Right atrium auricular region (tissue), 2 donors: ENCODE measurements around the gene PLCG1. TPM values are rescaled to one million over a fixed set of nuclear protein-coding genes. Genes with fewer than 3 reads are reported as not detected.

Experiments
- DNase-seq: peaks from one replicate; pipeline ENCODE4 v3.0.0-alpha.2; 2019; ENCODE audit warnings: low spot score
- H3K27ac ChIP-seq, 2 donors: fragments of 200-600 bp; sonication (generic); 1 replicate in 1 of 2; 2 replicates in 1 of 2; pipeline ENCODE4 v1.5.1; 2016 to 2019
- H3K27me3 ChIP-seq, 2 donors: fragments of 200-600 bp; sonication (generic); one replicate each; pipeline versions ENCODE4 v1.5.1 to v1.6.0; 2017 to 2019
- H3K36me3 ChIP-seq: fragments of 200-600 bp; sonication (generic); one replicate; pipeline ENCODE4 v1.5.1; 2016
- H3K4me1 ChIP-seq, 2 donors: fragments of 200-600 bp; sonication (generic); one replicate each; pipeline versions ENCODE4 v1.5.1 to v1.6.0; 2017 to 2019
- H3K4me3 ChIP-seq, 2 donors: fragments of 200-600 bp; sonication (generic); 1 replicate in 1 of 2; 2 replicates in 1 of 2; pipeline ENCODE4 v1.5.1; 2017 to 2019; ENCODE audit warnings: mild to moderate bottlenecking in 1 of 2, moderate library complexity in 1 of 2
- H3K9me3 ChIP-seq, 2 donors: fragments of 200-600 bp; sonication (generic); one replicate each; pipeline ENCODE4 v1.5.1; 2019
- CTCF ChIP-seq, 2 donors: fragments of 200-600 bp; sonication (generic); IDR thresholded peaks; one replicate each; pipeline ENCODE4 v1.5.1; 2019; ENCODE audit warnings: antibody characterized with exemption in 2 of 2
- total RNA-seq, 2 donors: library from RNA; depleted of rRNA; stranded (reverse); fragments of >200 nt; gene quantifications; one replicate each; pipeline ENCODE4 v1.1.0, GENCODE V29; 2016

Gene PLCG1
- total RNA-seq, 2 donors from 2014 or later, result 24.1 to 59.5 TPM

GRCh38 chr20:41214666-41215065 is 77.3 kb downstream of the PLCG1 start:
- Histone ChIP-seq H3K4me1 (peaks cover 0 to 13% of the 10 kb centered on the region in 2 donors), H3K36me3 (no peaks in the 10 kb centered on the region), H3K27me3 (no peaks in the 10 kb centered on the region), H3K27ac (no peak overlapping the region), H3K9me3 (no peaks in the 10 kb centered on the region), H3K4me3 (no peak overlapping the region)
- DNase-seq, result no peak
- no peak for TF ChIP-seq CTCF (IDR thresholded peaks at IDR 0.05)

- no peak overlapping the region for H3K27ac ChIP-seq
- no peak for TF ChIP-seq CTCF (IDR thresholded peaks at IDR 0.05)
Measured at GRCh38 chr20:41217422-41217821, 80.1 kb downstream of the PLCG1 start.

GRCh38 chr20:41218466-41218865 is 81.1 kb downstream of the PLCG1 start:
- no peak for DNase-seq
- Histone ChIP-seq H3K4me3 (no peak overlapping the region), H3K27ac (no peak overlapping the region), H3K9me3 (no peaks in the 10 kb centered on the region), H3K4me1 (peaks cover 0 to 16% of the 10 kb centered on the region in 2 donors), H3K36me3 (no peaks in the 10 kb centered on the region), H3K27me3 (no peaks in the 10 kb centered on the region)
- TF ChIP-seq CTCF (IDR thresholded peaks at IDR 0.05), result no peak

More at GRCh38 chr20:41217422-41217821, 80.1 kb downstream of the PLCG1 start:
- no peak for DNase-seq
- no peak overlapping the region for H3K4me3 ChIP-seq
- no peaks in the 10 kb centered on the region for H3K27me3 ChIP-seq
- no peaks in the 10 kb centered on the region for H3K9me3 ChIP-seq
- no peaks in the 10 kb centered on the region for H3K36me3 ChIP-seq
- H3K4me1 ChIP-seq, result peaks cover 0 to 23% of the 10 kb centered on the region in 2 donors

- no peaks in the 10 kb centered on the region for H3K36me3 ChIP-seq
- no peak for DNase-seq
- H3K4me1 ChIP-seq, result peaks cover 0 to 12% of the 10 kb centered on the region in 2 donors
- H3K9me3 ChIP-seq, result no peaks in the 10 kb centered on the region
- H3K27me3 ChIP-seq, result no peaks in the 10 kb centered on the region
- H3K27ac ChIP-seq, result no peak overlapping the region
- no peak overlapping the region for H3K4me3 ChIP-seq
- no peak for TF ChIP-seq CTCF (IDR thresholded peaks at IDR 0.05)
Measured at GRCh38 chr20:41219824-41220223, 82.5 kb downstream of the PLCG1 start.

- no peaks in the 10 kb centered on the region for H3K9me3 ChIP-seq
- peaks cover 0 to 12% of the 10 kb centered on the region in 2 donors for H3K4me1 ChIP-seq
- no peaks in the 10 kb centered on the region for H3K36me3 ChIP-seq
- no peak for DNase-seq
- peak overlapping the region; percentile 46 to 56 for H3K27ac ChIP-seq
- H3K4me3 ChIP-seq, result no peak overlapping the region
- H3K27me3 ChIP-seq, result no peaks in the 10 kb centered on the region
- TF ChIP-seq CTCF (IDR thresholded peaks at IDR 0.05), result no peak
Measured at GRCh38 chr20:41221614-41222218, 84.4 kb downstream of the PLCG1 start.

GRCh38 chr20:41222296-41222695 is 85.0 kb downstream of the PLCG1 start:
- Histone ChIP-seq H3K27me3 (no peaks in the 10 kb centered on the region), H3K36me3 (no peaks in the 10 kb centered on the region), H3K4me1 (peaks cover 0 to 12% of the 10 kb centered on the region in 2 donors), H3K27ac (peak overlapping the region; percentile 46 to 56), H3K4me3 (no peak overlapping the region), H3K9me3 (no peaks in the 10 kb centered on the region)
- no peak for TF ChIP-seq CTCF (IDR thresholded peaks at IDR 0.05)
- DNase-seq, result no peak
